NCI-H187 treated with DMSO at 0.1 percent for 48 hours (cell line): ENCODE measurements around the gene PPP1R11.
"Not testable (repeated sequence)": the region's sequence is repeated elsewhere in the genome, so short reads cannot be mapped to it uniquely, and the experiment has no call there.

Experiments
- DNase-seq: peaks from one replicate; lab custom pipeline; 2025; lab: John Stamatoyannopoulos, UW

The PPP1R11 gene

GRCh38 chr6:30066577-30067459 is at the start of gene PPP1R11:
Gene PPP1R11, plus strand, starts transcription at chr6:30067198. Its CDS starts 213 bp downstream, at chr6:30067411.
- DNase-seq: peak; percentile 87

GRCh38 chr6:30019819-30020218 is 47.2 kb upstream of the PPP1R11 start:
- no peak for DNase-seq

GRCh38 chr6:30020626-30021025 is 46.4 kb upstream of the PPP1R11 start:
- DNase-seq: no peak

GRCh38 chr6:30022189-30022588 is 44.8 kb upstream of the PPP1R11 start:
- DNase-seq: no peak

GRCh38 chr6:30022712-30023111 is 44.3 kb upstream of the PPP1R11 start:
- not testable (repeated sequence) for DNase-seq

- no peak for DNase-seq
Measured at GRCh38 chr6:30025186-30025585, 41.8 kb upstream of the PPP1R11 start.

GRCh38 chr6:30029588-30029987 is 37.4 kb upstream of the PPP1R11 start:
- DNase-seq: no peak

- DNase-seq: no peak
Measured at GRCh38 chr6:30031381-30031780, 35.6 kb upstream of the PPP1R11 start.

GRCh38 chr6:30033440-30033839 is 33.6 kb upstream of the PPP1R11 start:
- DNase-seq: not testable (repeated sequence)

GRCh38 chr6:30035784-30036183 is 31.2 kb upstream of the PPP1R11 start:
- DNase-seq: no peak

- DNase-seq: no peak
Measured at GRCh38 chr6:30037182-30037788, 29.7 kb upstream of the PPP1R11 start.

- no peak for DNase-seq
Measured at GRCh38 chr6:30041221-30041620, 25.8 kb upstream of the PPP1R11 start.

- no peak for DNase-seq
Measured at GRCh38 chr6:30041821-30042220, 25.2 kb upstream of the PPP1R11 start.

GRCh38 chr6:30042476-30042875 is 24.5 kb upstream of the PPP1R11 start:
- no peak for DNase-seq

- DNase-seq: no peak
Measured at GRCh38 chr6:30042914-30043313, 24.1 kb upstream of the PPP1R11 start.

- DNase-seq: no peak
Measured at GRCh38 chr6:30043744-30044143, 23.3 kb upstream of the PPP1R11 start.

- no peak for DNase-seq
Measured at GRCh38 chr6:30044630-30045029, 22.4 kb upstream of the PPP1R11 start.

- no peak for DNase-seq
Measured at GRCh38 chr6:30047220-30047619, 19.8 kb upstream of the PPP1R11 start.

- DNase-seq: no peak
Measured at GRCh38 chr6:30053682-30054081, 13.3 kb upstream of the PPP1R11 start.

- DNase-seq: no peak
Measured at GRCh38 chr6:30055513-30055912, 11.5 kb upstream of the PPP1R11 start.

GRCh38 chr6:30060606-30061091 is 6.3 kb upstream of the PPP1R11 start:
- no peak for DNase-seq

GRCh38 chr6:30061092-30061857 is 5.7 kb upstream of the PPP1R11 start, which contains the start of gene POLR1H:
Gene POLR1H, plus strand, starts transcription at chr6:30061265. Its CDS starts 260 bp downstream, at chr6:30061525.
- peak; percentile 78 for DNase-seq
